Measurements from ENCODE around the gene C19orf44. TPM values are rescaled to one million over a fixed set of nuclear protein-coding genes. Genes with fewer than 3 reads are reported as not detected.
A peak's percentile ranks its signal among the peaks of the same experiment; 100 is the strongest.

Gene C19orf44
- total and polyA plus RNA-seq, 4 donors, result 3.7 to 15.6 (median 10.6) TPM

DNA sequence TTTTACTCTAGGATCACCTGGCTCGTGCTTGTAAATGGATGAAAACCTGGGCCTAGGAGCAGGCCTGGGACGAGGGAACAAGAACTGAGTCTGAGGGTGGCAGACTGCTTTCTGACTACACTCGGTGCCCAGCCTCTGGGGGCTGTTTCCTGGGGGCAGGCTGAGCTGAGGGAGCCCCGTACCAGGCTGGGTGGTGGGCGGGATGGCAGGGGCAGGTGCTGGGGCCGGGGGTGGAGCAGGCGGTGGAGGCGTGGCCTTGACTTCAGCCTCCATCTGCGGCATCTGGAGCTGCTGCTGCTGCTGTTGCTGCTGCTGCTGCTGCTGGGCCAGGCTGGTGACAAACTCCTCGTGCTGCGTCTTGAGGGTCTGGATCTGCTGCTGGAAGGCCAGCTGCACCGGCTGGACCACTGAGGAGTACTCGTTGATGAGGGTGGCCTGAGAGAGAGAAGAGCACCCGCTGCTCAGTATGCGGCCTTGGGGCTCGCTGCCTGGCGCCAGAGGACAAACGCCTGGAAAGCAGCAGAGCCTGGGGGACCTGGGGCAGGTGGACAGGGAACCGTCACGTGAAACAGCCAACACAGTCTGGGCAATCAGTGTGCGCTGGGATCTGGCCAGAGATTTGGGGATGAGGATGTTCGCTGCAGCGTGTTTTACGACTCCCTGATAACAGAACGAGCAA, 33.4 kb downstream of the C19orf44 start:
- Histone ChIP-seq H3K36me3 (ENCODE audit: control insufficient read depth, insufficient read depth, low read length) (peaks cover 100% of the 10 kb centered on the region), H3K27me3 (ENCODE audit: control insufficient read depth, insufficient read depth, low read length) (no peaks in the 10 kb centered on the region), H3K4me1 (ENCODE audit: control insufficient read depth, insufficient read depth, low read length) (no peaks in the 10 kb centered on the region), H3K4me3 (ENCODE audit: low read depth, low read length) (no peak overlapping the region), H3K9me3 (ENCODE audit: control insufficient read depth, insufficient read depth, low read length) (no peaks in the 10 kb centered on the region), H3K27ac (ENCODE audit: low read depth, low read length) (no peak overlapping the region)
- DNase-seq (ENCODE audit: low read depth in 4 of 6, low spot score in 6 of 6), result no peak
- 92% methylated on average over 25 of the region's 25 CpGs for WGBS (ENCODE audit: insufficient coverage)

DNA sequence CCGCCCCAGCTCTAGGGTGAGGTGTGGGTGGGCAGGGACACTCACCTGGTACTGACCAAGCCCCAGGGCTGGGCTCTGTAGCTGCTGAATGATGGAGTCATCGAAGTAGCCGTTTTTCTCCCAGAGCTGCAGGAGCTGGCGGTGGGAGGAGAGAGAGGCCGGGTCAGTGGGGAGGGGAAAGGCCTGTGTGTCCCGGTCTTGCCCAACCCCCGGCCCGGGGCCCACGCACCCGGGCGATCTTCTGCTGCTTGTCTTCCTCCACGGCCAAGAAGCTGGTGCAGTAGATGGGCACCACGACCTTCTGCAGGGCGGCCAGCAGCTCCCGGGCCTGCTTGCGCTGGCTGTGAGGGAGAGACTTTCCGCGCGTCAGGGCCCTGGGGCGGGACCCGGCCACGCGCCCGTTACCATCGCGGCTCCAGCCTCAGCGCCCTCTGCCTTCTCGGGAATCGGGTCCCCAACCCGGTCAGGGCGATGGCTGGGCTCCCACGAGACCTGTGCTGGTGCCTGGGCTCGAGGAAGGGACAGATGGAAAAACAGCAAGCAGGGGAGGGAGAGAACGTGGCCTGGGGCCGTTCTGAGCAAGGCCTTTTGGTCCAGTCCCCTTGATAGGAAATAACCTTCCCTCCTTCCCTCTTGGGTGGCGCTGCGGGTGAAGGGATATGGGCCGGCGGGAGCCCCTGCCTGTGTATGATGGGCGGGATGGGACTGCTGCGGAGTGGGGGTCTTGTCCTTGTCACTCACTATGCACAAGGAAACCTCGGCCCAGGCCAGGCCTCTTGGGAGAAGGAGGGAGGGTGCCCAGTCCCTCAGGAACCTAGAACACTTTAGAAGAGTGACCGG, 34.6 kb downstream of the C19orf44 start:
- no peak overlapping the region for H3K27ac ChIP-seq (ENCODE audit: low read depth, low read length)
- no peaks in the 10 kb centered on the region for H3K4me1 ChIP-seq (ENCODE audit: control insufficient read depth, insufficient read depth, low read length)
- no peaks in the 10 kb centered on the region for H3K9me3 ChIP-seq (ENCODE audit: control insufficient read depth, insufficient read depth, low read length)
- H3K36me3 ChIP-seq (ENCODE audit: control insufficient read depth, insufficient read depth, low read length), result peaks cover 100% of the 10 kb centered on the region
- 97% methylated on average over 30 of the region's 43 CpGs for WGBS (ENCODE audit: insufficient coverage)
- no peak overlapping the region for H3K4me3 ChIP-seq (ENCODE audit: low read depth, low read length)
- no peaks in the 10 kb centered on the region for H3K27me3 ChIP-seq (ENCODE audit: control insufficient read depth, insufficient read depth, low read length)
- no peak for DNase-seq (ENCODE audit: low read depth in 4 of 6, low spot score in 6 of 6)

DNA sequence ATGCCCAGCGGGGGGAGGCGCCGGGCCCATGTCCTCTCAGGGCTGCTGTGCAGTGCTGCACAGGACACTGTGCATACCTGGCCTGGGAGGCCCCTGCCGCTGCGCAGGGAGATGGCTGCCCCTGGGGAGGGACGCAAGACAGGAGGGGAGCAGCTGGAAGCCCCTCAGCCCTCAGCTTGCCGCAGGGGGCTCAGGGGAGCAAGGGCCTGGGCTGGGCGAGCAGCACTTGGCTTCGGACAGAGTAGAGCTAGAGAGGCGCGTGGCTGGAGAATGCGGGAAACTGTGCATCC, 35.1 kb downstream of the C19orf44 start:
- H3K36me3 ChIP-seq (ENCODE audit: control insufficient read depth, insufficient read depth, low read length), result peaks cover 100% of the 10 kb centered on the region
- H3K9me3 ChIP-seq (ENCODE audit: control insufficient read depth, insufficient read depth, low read length), result no peaks in the 10 kb centered on the region
- no peak for DNase-seq (ENCODE audit: low read depth in 4 of 6, low spot score in 6 of 6)
- no peaks in the 10 kb centered on the region for H3K4me1 ChIP-seq (ENCODE audit: control insufficient read depth, insufficient read depth, low read length)
- H3K4me3 ChIP-seq (ENCODE audit: low read depth, low read length), result no peak overlapping the region
- no peaks in the 10 kb centered on the region for H3K27me3 ChIP-seq (ENCODE audit: control insufficient read depth, insufficient read depth, low read length)
- 96% methylated on average over 11 of the region's 12 CpGs for WGBS (ENCODE audit: insufficient coverage)
- no peak overlapping the region for H3K27ac ChIP-seq (ENCODE audit: low read depth, low read length)

DNA sequence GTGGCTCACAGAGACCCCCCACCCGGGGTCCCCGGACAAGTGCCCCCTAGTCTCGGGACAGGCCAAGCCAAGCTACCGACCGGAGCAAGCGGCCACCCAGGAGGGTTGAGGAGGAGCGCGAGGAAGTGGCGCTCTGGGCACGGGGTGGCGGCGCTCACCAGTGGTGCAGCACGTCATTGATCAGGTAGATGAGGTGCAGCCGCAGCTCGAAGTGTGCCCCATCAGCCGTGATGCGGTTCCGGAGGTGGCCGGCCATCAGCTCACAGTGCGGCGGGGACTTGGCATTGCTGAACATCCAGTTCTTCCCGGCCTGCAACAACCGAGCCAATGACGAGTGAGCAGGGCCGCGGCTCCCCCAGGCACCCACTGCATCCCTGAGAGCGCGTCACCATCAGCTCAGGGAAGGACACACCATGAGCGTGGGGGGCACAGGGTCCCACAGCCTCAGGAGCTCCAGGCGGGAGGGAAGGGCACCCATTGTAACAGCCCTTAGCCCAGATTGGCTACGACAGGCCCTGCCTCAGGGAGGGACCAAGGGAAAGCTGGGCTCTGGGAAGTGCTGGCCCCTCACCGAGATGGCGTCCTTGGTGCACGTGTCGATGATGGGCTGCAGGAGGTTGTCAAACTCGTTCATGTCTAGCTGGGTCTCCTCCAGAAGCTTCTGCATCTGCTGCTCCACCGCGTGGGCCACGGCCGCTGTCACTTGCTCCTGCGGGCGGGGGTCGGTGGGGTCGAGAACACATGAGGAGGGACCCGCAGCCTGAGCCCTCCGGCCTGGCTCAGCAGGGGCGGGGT, 36.4 kb downstream of the C19orf44 start:
- no peak for DNase-seq (ENCODE audit: low read depth in 4 of 6, low spot score in 6 of 6)
- no peak overlapping the region for H3K4me3 ChIP-seq (ENCODE audit: low read depth, low read length)
- 94% methylated on average over 47 of the region's 47 CpGs for WGBS (ENCODE audit: insufficient coverage)

DNA sequence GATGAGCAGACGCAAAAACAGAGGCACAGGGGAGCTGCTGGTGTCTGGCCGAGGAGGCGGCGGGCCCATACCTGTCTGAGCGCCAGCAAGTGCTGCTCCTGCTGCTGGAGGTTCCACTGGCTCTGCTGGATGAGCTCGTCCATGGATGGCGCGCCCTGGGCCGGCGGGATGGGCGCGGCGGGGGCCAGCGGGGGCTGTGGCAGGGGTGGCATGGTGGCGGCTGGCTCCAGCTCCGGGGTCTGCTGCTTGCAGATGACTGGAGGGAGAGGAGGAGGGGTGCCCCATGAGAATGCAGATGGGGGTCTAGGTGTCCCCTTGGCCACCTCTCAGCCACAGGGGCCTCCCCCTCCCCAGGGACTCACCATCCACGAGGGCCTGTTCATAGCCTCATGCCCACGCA, 39.2 kb downstream of the C19orf44 start:
- WGBS (ENCODE audit: insufficient coverage), result 96% methylated on average over 17 of the region's 18 CpGs
- Histone ChIP-seq H3K4me1 (ENCODE audit: control insufficient read depth, insufficient read depth, low read length) (peaks cover 2% of the 10 kb centered on the region), H3K4me3 (ENCODE audit: low read depth, low read length) (no peak overlapping the region), H3K27ac (ENCODE audit: low read depth, low read length) (no peak overlapping the region), H3K36me3 (ENCODE audit: control insufficient read depth, insufficient read depth, low read length) (peaks cover 99% of the 10 kb centered on the region), H3K27me3 (ENCODE audit: control insufficient read depth, insufficient read depth, low read length) (no peaks in the 10 kb centered on the region), H3K9me3 (ENCODE audit: control insufficient read depth, insufficient read depth, low read length) (no peaks in the 10 kb centered on the region)
- DNase-seq (ENCODE audit: low read depth in 4 of 6, low spot score in 6 of 6), result no peak

More for the DNA sequence above, 36.4 kb downstream of the C19orf44 start:
- H3K27ac ChIP-seq (ENCODE audit: low read depth, low read length), result no peak overlapping the region
- H3K4me1 ChIP-seq (ENCODE audit: control insufficient read depth, insufficient read depth, low read length), result no peaks in the 10 kb centered on the region
- H3K36me3 ChIP-seq (ENCODE audit: control insufficient read depth, insufficient read depth, low read length), result peaks cover 100% of the 10 kb centered on the region
- no peaks in the 10 kb centered on the region for H3K27me3 ChIP-seq (ENCODE audit: control insufficient read depth, insufficient read depth, low read length)
- H3K9me3 ChIP-seq (ENCODE audit: control insufficient read depth, insufficient read depth, low read length), result no peaks in the 10 kb centered on the region

DNA sequence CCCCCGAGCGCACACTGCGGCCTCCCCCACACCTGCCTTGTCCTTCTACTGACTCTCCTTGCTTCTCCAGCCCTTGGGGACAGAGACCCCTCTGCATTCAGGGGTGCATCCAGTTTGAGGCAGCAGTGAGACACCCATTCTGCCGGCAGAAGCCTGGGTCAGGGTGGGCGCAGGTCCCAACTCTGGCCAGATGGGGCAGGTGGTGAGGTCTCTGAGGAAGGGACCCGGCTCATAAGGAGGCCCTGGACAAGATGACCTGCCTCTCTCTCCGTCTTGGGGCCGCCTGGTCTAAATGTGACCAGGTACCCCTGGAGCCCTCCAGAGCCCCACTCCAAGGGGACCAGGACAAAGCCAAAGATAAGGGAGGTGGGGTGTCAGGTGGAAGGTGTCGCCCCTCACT, 39.9 kb downstream of the C19orf44 start:
- Histone ChIP-seq H3K9me3 (ENCODE audit: control insufficient read depth, insufficient read depth, low read length) (no peaks in the 10 kb centered on the region), H3K27ac (ENCODE audit: low read depth, low read length) (no peak overlapping the region), H3K36me3 (ENCODE audit: control insufficient read depth, insufficient read depth, low read length) (peaks cover 93% of the 10 kb centered on the region), H3K27me3 (ENCODE audit: control insufficient read depth, insufficient read depth, low read length) (no peaks in the 10 kb centered on the region), H3K4me1 (ENCODE audit: control insufficient read depth, insufficient read depth, low read length) (peaks cover 9% of the 10 kb centered on the region), H3K4me3 (ENCODE audit: low read depth, low read length) (no peak overlapping the region)
- no peak for DNase-seq (ENCODE audit: low read depth in 4 of 6, low spot score in 6 of 6)
- 92% methylated on average over 9 of the region's 9 CpGs for WGBS (ENCODE audit: insufficient coverage)

DNA sequence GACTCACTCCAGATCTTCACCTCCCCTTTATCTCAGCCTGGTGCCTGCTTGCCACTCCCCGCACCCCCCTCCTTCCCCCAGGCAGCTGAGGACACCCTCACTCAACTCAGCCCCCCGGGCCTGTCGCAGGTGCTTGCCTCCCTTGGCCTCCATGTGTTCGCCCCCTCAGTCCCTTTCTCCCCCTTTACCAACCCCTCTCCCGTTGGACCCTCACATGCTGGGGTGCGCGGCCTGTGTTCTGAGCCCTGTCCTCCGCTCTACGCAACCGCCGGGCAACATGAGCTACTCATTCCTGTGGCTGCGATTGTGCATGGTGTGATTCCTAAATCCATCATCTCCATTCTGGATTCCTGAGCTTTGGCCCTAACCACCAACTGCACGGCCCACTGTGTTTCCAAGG, 40.9 kb downstream of the C19orf44 start:
- Histone ChIP-seq H3K9me3 (ENCODE audit: control insufficient read depth, insufficient read depth, low read length) (no peaks in the 10 kb centered on the region), H3K27me3 (ENCODE audit: control insufficient read depth, insufficient read depth, low read length) (no peaks in the 10 kb centered on the region), H3K4me3 (ENCODE audit: low read depth, low read length) (no peak overlapping the region), H3K36me3 (ENCODE audit: control insufficient read depth, insufficient read depth, low read length) (peaks cover 87% of the 10 kb centered on the region), H3K4me1 (ENCODE audit: control insufficient read depth, insufficient read depth, low read length) (peaks cover 15% of the 10 kb centered on the region), H3K27ac (ENCODE audit: low read depth, low read length) (no peak overlapping the region)
- no peak for DNase-seq (ENCODE audit: low read depth in 4 of 6, low spot score in 6 of 6)
- 96% methylated on average over 10 of the region's 13 CpGs for WGBS (ENCODE audit: insufficient coverage)

DNA sequence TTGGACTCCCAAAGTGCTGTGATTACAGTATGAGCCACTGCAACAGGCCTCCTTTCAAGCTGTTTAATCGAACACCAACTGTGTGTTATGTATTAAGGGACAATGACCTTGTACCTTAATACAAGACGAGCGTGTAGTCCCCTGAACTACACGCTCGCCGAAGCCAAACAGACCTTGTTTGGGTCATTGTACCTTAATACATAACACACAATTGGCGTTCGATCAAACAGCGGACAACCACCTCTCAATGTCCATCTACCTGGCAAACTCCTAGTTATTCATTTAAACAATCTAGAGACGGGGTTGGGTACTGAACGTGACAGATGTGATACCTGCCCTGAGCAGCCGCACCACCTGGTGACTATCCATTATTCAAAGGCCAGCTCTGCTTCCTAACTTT, 44.8 kb downstream of the C19orf44 start:
- H3K27me3 ChIP-seq (ENCODE audit: control insufficient read depth, insufficient read depth, low read length), result no peaks in the 10 kb centered on the region
- H3K4me1 ChIP-seq (ENCODE audit: control insufficient read depth, insufficient read depth, low read length), result peaks cover 26% of the 10 kb centered on the region
- peak overlapping the region; percentile 88 for H3K4me3 ChIP-seq (ENCODE audit: low read depth, low read length)
- DNase-seq (ENCODE audit: low read depth in 4 of 6, low spot score in 6 of 6), result no peak
- H3K27ac ChIP-seq (ENCODE audit: low read depth, low read length), result no peak overlapping the region
- WGBS (ENCODE audit: insufficient coverage), result 86% methylated on average over 11 of the region's 12 CpGs
- H3K36me3 ChIP-seq (ENCODE audit: control insufficient read depth, insufficient read depth, low read length), result peaks cover 50% of the 10 kb centered on the region
- no peaks in the 10 kb centered on the region for H3K9me3 ChIP-seq (ENCODE audit: control insufficient read depth, insufficient read depth, low read length)

DNA sequence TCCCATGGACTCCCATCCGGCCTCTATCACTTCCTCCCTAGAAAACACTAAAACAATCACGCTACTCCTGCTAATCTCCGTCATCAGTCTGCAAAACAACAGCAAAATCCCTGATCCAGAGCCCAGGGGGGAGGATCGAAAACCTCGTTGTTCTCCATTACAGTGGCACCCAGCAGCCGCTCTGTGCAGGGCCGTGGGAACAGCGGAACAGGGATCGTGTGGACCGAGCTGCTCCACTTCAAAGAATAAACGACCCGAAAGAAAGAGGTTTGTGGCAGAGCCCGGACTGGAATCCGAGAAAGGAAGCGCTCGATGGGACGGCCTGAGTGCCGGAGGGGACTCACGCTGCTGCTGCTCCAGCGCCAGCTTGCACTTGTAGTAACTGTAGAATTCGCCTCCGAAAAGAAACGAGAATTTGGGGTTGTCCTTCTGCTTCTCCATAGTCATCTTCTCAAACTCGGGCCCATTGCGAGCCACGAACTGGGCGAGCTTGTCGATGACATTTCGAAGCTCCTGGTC, 45.4 kb downstream of the C19orf44 start:
- Histone ChIP-seq H3K4me1 (ENCODE audit: control insufficient read depth, insufficient read depth, low read length) (peaks cover 26% of the 10 kb centered on the region), H3K27ac (ENCODE audit: low read depth, low read length) (peak overlapping the region; percentile 75), H3K4me3 (ENCODE audit: low read depth, low read length) (peak overlapping the region; percentile 88), H3K27me3 (ENCODE audit: control insufficient read depth, insufficient read depth, low read length) (no peaks in the 10 kb centered on the region), H3K9me3 (ENCODE audit: control insufficient read depth, insufficient read depth, low read length) (no peaks in the 10 kb centered on the region), H3K36me3 (ENCODE audit: control insufficient read depth, insufficient read depth, low read length) (peaks cover 44% of the 10 kb centered on the region)
- peak in 1 of 6 donors; percentile 3 for DNase-seq (ENCODE audit: low read depth in 4 of 6, low spot score in 6 of 6)
- WGBS (ENCODE audit: insufficient coverage), result 2% methylated on average over 28 of the region's 29 CpGs
